HG03060 (cell line): ENCODE measurements around the gene OR5AL1.
"Not testable (repeated sequence)": the region's sequence is repeated elsewhere in the genome, so short reads cannot be mapped to it uniquely, and the experiment has no call there.

Source experiments
- ATAC-seq: cut with Tn5 transposase; IDR thresholded peaks from one replicate; pipeline ENCODE4 v1.9.1; 2021; ENCODE audit warnings: low read depth, moderate number of reproducible peaks; ENCODE audit not compliant: unreplicated experiment

The OR5AL1 gene

DNA sequence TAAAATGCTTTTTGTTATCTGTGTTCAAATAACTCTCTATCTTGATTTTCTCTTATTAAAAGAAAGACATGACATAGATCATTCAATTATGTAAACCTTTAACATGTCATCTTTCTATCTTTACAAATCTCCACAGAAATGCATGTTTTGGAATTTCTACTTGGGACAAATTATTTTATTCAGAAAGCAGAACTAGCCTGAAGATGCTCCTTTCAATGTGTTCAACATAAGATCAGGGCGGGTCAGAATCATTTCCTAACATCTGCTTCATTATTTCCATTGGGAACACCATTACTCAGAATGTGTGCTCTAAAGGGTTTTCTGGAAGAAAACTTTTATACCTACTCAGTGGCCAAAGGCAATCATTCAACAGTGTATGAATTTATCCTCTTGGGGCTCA, at the start of gene OR5AL1:
OR5AL1 (plus strand) TSS at position 301 of the 400 bp plus-strand sequence.
- no peak for ATAC-seq

DNA sequence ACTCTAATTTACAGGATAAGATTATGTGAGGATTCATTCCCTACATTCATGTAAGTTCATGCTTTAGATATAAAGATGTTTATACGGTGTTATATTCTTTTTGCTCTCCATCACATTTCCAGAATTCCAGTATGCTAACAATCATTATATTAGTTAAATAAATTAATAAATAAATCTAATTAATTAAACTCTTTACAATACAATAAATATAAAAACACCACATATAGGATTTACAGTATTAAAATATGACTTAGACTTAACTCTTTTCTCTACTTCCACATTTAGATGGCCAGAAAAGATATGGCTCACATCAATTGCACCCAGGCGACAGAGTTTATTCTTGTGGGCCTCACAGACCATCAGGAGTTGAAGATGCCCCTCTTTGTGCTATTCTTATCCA, 37.2 kb upstream of the OR5AL1 start, which contains the start of gene OR8U1:
OR8U1 (plus strand) TSS at position 301 of the 400 bp plus-strand sequence; CDS start at position 301, 0 bp downstream.
- ATAC-seq: no peak

DNA sequence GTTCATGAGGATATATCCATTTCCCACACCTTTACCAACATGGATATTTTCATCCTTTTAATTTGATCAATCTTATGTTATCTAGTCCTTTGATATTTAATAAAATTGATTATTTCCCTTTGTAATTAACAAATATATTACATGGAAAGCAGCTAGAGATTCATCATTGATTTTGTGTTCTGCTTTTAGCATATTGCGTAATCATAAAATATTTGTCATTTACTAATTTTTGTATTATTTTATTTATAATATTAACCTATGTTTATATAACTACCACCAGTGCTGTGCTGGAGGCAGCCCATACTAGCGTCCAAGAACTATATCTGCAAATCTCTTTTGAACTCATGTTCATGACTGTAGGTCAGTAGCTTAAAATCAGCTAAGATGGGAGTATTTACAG, 32.4 kb upstream of the OR5AL1 start:
- ATAC-seq: no peak

DNA sequence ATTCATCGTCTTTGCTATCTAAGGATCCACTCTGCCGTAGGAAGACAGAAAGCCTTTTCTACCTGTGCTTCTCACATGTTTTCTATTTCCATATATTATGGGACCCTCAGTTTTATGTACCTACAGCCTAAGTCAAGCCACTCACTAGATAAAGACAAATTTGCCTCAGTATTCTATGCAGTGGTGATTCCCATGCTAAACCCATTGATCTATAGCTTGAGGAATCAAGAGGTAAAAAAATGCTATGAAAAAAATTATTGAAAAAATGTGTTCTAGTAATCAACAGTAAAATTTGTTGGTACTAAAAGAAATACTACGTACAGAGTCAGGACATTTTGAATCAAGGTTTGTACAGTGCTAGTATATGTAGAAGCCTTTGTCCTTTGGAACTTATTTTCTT, 18.1 kb upstream of the OR5AL1 start:
- no peak for ATAC-seq

DNA sequence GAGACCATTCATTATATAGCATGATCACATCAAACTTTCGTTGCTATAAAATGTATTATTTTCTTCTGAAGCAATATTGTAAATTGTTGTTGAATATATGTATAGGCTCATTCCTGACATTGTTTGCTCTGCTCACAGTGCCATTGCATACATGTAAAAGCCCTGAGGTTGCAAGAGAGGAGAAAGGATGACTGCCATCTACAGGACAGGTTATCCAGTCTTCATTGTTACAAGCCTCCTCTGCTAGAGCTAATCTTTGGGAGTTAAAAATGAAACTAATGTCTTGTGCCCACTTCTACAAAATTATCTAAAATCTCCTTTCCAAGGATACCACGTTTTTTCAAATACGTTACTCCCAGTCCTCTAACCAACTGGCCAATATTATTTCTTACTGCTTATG, 16.4 kb upstream of the OR5AL1 start:
- ATAC-seq: no peak

DNA sequence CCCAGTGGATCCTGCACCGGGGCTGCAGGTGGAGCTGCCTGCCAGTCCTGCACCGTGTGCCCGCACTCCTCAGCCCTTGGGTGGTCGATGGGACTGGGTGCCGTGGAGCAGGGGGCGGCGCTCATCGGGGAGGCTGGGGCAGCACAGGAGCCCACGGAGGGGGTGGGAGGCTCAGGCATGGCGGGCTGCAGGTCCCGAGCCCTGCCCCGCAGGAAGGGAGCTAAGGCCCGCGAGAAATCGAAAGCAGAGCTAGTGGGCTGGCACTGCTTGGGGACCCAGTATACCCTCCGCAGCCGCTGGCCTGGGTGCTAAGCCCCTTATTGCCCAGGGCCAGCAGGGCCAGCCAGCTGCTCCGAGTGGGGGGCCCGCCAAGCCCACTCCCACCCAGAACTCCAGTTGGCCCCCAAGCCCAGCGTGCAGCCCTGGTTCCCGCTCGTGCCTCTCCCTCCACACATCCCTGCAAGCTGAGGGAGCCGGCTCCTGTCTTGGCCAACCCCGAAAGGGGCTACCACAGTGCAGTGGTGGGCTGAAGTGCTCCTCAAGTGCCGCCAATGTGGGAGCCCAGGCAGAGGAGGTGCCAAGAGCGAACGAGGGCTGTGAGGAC, 10.5 kb upstream of the OR5AL1 start:
- not testable (repeated sequence) for ATAC-seq

DNA sequence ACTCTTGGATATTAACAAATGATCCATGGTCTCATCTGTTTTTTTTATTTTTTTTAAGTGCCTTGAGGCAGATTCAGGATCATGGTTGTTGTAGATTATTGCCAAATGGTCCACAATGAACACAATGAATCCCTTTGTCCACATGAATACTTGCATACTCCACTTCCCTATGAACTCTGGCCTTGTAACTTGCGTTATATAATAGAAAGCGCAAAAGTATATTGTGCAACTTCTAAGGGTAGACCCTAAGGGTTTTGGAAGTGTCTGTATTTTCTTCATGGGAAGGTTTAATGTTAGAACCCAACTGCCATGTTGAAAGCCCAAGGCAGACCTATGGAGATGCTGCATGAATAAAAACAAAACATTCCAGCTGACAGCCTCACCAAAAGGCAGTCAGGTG, 8.1 kb upstream of the OR5AL1 start:
- ATAC-seq: no peak

DNA sequence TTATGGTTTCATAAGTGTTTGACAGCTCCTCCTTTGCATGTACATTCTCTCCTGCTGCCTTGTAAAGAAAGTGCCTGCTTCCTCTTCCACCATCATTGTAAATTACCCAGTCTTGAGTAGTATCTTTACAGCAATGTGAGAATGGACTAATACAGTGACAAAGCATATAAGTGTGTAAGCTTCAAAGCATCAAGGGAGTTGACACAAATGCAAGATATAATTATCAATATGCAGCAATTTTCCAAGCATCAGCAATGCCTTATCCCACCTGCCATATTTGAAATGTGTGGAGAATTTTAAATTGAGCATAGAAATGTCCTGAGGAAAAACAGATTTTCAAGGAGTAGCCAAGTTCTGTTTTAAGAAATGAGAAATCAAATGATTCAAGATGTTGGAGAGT, 1.7 kb upstream of the OR5AL1 start:
- ATAC-seq: no peak

DNA sequence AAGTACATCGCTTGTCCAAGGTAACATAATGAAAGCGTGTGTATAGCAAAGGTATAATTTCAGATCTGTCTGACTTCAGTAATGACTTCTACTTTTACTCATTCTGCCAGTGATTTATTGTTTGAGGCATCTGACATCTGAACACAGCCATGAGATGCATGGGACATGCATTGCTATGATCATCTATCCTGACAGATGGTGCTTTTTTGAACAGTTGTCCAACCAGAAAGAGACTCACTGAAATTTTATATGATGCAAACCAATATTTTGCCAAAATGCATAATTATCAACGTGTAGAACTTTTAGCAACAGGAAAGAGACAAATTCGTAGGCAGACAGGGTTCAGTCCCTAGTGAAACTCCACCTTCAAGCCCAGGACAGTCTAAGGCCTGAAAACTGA, 41.0 kb downstream of the OR5AL1 start:
- no peak for ATAC-seq

DNA sequence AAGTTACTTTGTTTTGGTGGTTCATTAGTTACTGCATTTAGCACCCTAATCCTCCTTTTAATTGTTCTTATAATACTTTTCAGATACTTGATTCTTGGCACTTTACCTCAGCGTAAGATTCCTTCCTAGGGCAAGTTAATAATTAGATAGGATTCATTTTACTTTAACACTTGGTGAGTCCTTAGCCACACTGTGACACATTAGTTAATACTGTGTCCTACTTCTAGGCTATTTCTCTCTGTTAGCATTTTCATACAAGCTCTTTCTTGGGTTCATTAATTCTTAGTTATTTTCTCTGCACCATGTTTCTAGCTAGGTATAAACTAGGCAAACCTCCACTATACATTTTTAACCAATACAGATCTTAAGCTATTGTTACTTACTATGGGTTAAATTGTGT, 44.6 kb downstream of the OR5AL1 start:
- no peak for ATAC-seq
